ENCODE results near the gene TRIM65.

DNA sequence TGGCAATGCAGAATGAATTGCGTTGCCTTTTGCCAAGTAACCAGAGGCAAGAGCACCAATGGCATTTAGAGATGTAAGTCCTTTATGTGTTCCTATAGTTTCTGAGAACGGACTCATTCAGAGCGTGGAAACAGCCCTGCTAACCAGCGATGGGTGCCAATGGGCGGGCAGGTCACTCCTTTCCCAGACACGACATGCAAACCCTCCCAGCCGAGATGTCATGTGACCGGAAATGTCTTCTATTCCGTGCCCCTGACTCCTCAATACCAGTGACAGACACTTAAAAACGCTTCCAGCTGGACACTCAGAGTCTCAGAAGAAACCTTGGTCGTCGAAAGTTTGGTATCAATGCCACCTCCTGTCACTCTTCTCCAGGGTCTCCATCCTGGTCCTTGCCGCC lies 40.9 kb upstream of the TRIM65 start:
- TF ChIP-seq TAF1 (IDR thresholded peaks at IDR 0.05; ENCODE audit: low read depth) (no peak), EGR1 (IDR thresholded peaks at IDR 0.05) (no peak), TEAD4 (IDR thresholded peaks at IDR 0.05) (no peak), RAD21 (IDR thresholded peaks at IDR 0.05; ENCODE audit: low read depth) (no peak), EP300 (IDR thresholded peaks at IDR 0.05; ENCODE audit: borderline replicate concordance) (no peak), YY1 (IDR thresholded peaks at IDR 0.05; ENCODE audit: low read depth) (no peak), CREB1 (IDR thresholded peaks at IDR 0.05; ENCODE audit: low read depth) (no peak)
